Astrocyte (in vitro differentiated cells and primary cell): Measurements from ENCODE around the gene XYLB.

Source experiments
- CTCF ChIP-seq: IDR thresholded peaks from 2 replicates; pipeline ENCODE4 v1.5.1; 2011; ENCODE audit warnings: low read depth, mild to moderate bottlenecking, inconsistent platforms, low read length, moderate library complexity; ENCODE audit not compliant: insufficient read depth
- EZH2 ChIP-seq: IDR thresholded peaks from 2 replicates; pipeline ENCODE4 v1.6.1; 2012; ENCODE audit warnings: mild to moderate bottlenecking, low read length, inconsistent platforms; ENCODE audit not compliant: insufficient read depth

- TF ChIP-seq CTCF (no peak), EZH2 (no peak)
Measured at GRCh38 chr3:38334142-38335055, 12.2 kb upstream of the XYLB start.
